Endothelial cell of umbilical vein (primary cell): ENCODE measurements around the gene OR10W1. TPM values are rescaled to one million over a fixed set of nuclear protein-coding genes. Genes with fewer than 3 reads are reported as not detected.

Source experiments
- BruUV-seq: library from RNA; stranded (reverse); fragments of 400-500 nt; replicated peaks from 2 replicates; lab custom pipeline; 2021; lab: Mats Ljungman, UMichigan
- CTCF ChIA-PET: fragments of 300-600, 350-600 bp; sonication (Branson Sonifier 250); formaldehyde crosslinking; loops from one replicate; lab custom pipeline; 2021; ENCODE audit warnings: antibody characterized with exemption, inconsistent platforms; lab: Charles Lee
- POLR2A ChIA-PET: fragments of 300-600, 350-600 bp; sonication (Branson Sonifier 250); formaldehyde crosslinking; loops from one replicate; lab custom pipeline; 2021; ENCODE audit warnings: antibody characterized with exemption, inconsistent platforms; lab: Charles Lee
- DNase-seq: peaks from one replicate; pipeline ENCODE4 v3.0.0-alpha.2; 2011; ENCODE audit warnings: low read depth, low spot score
- FAIRE-seq: peaks from 2 replicates; lab custom pipeline; 2011; peaks lifted over from hg19 to GRCh38; lab: Jason Lieb, UNC
- H2AFZ ChIP-seq: 2 replicates; pipeline ENCODE4 v1.6.0; 2012; ENCODE audit warnings: low read depth, low read length, control low read depth, inconsistent platforms
- H3K27ac ChIP-seq: 2 replicates; pipeline ENCODE4 v1.5.1; 2011; ENCODE audit warnings: low read depth, mild to moderate bottlenecking, control low read depth, low read length, moderate library complexity; ENCODE audit not compliant: insufficient read depth
- H3K27me3 ChIP-seq, 2 experiments: 2 replicates each; pipeline versions ENCODE4 v1.6.0 to v1.6.1; 2011; ENCODE audit warnings: low read length in 2 of 2, mixed read lengths in 1 of 2; ENCODE audit not compliant: control insufficient read depth in 2 of 2, insufficient read depth in 2 of 2
- H3K36me3 ChIP-seq, 2 experiments: 2 replicates in 1 of 2; 3 replicates in 1 of 2; pipeline ENCODE4 v1.5.1; 2011; ENCODE audit warnings: low read length in 2 of 2, mild to moderate bottlenecking in 1 of 2, moderate library complexity in 1 of 2; ENCODE audit not compliant: control insufficient read depth in 2 of 2, insufficient read depth in 2 of 2; ENCODE audit errors: extremely low read depth in 1 of 2
- H3K4me1 ChIP-seq: 3 replicates; pipeline ENCODE4 v1.5.1; 2011; ENCODE audit warnings: mild to moderate bottlenecking, low read length; ENCODE audit not compliant: control insufficient read depth, insufficient read depth; ENCODE audit errors: extremely low read depth
- H3K4me2 ChIP-seq: 2 replicates; pipeline ENCODE4 v1.6.1; 2011; ENCODE audit warnings: low read length, control low read depth, mixed read lengths; ENCODE audit not compliant: insufficient read depth
- H3K4me3 ChIP-seq, 3 experiments: fragments of 200-600 bp in 1 of 3; sonication (generic), shearing (Covaris generic) in 1 of 3; replicated peaks in 1 of 3; 2 replicates each; pipeline ENCODE4 v1.5.1; 2011 to 2016; ENCODE audit warnings: control low read depth in 3 of 3, low read length in 3 of 3, mild to moderate bottlenecking in 2 of 3, inconsistent platforms in 1 of 3, low read depth in 1 of 3, moderate library complexity in 1 of 3; ENCODE audit not compliant: insufficient read depth in 1 of 3
- H3K79me2 ChIP-seq: 2 replicates; pipeline ENCODE4 v1.6.0; 2012; ENCODE audit warnings: low read length, inconsistent platforms; ENCODE audit not compliant: control insufficient read depth, insufficient read depth
- H3K9ac ChIP-seq: replicated peaks from 2 replicates; pipeline ENCODE3; 2011; ENCODE audit warnings: low read length, control low read depth; ENCODE audit not compliant: insufficient read depth; ENCODE audit errors: extremely low read depth
- H3K9me1 ChIP-seq: replicated peaks from 3 replicates; pipeline ENCODE4 v1.6.0; 2011; ENCODE audit warnings: mild to moderate bottlenecking, low read length; ENCODE audit not compliant: control insufficient read depth, insufficient read depth; ENCODE audit errors: extremely low read depth
- H3K9me3 ChIP-seq: replicated peaks from 2 replicates; pipeline ENCODE4 v1.5.1; 2012; ENCODE audit warnings: low read length, inconsistent platforms; ENCODE audit not compliant: control insufficient read depth, insufficient read depth
- H4K20me1 ChIP-seq: replicated peaks from 2 replicates; pipeline ENCODE3; 2011; ENCODE audit warnings: mild to moderate bottlenecking, low read length; ENCODE audit not compliant: control insufficient read depth, insufficient read depth; ENCODE audit errors: extremely low read depth
- EZH2 ChIP-seq: IDR thresholded peaks from 2 replicates; pipeline ENCODE4 v1.6.1; 2012; ENCODE audit warnings: borderline replicate concordance, low read depth, mild to moderate bottlenecking, moderate library complexity, low read length, inconsistent platforms; ENCODE audit not compliant: severe bottlenecking
- FOS ChIP-seq: IDR thresholded peaks from 2 replicates; pipeline ENCODE4 v1.6.1; 2011; ENCODE audit warnings: mild to moderate bottlenecking, low read length, moderate library complexity, borderline replicate concordance; ENCODE audit not compliant: insufficient read depth
- GATA2 ChIP-seq: IDR thresholded peaks from 2 replicates; pipeline ENCODE4 v1.7.0; 2011; ENCODE audit warnings: low read depth, mild to moderate bottlenecking, moderate library complexity, mixed read lengths, low read length; ENCODE audit not compliant: insufficient read length, insufficient read depth
- JUN ChIP-seq: IDR thresholded peaks from 2 replicates; pipeline ENCODE4 v1.6.1; 2011; ENCODE audit warnings: borderline replicate concordance, low read depth; ENCODE audit not compliant: insufficient read length, insufficient read depth
- MYC ChIP-seq: IDR thresholded peaks from one replicate; pipeline ENCODE4 v1.6.1; 2011; ENCODE audit warnings: mild to moderate bottlenecking, low read depth, low read length
- POLR2A ChIP-seq: IDR thresholded peaks from 2 replicates; pipeline ENCODE4 v1.6.1; 2012; ENCODE audit warnings: low read depth, mild to moderate bottlenecking, control low read depth, low read length
- POLR2AphosphoS5 ChIP-seq: IDR thresholded peaks from 2 replicates; pipeline ENCODE4 v1.6.1; 2012; ENCODE audit warnings: low read depth, mild to moderate bottlenecking, control low read depth, low read length, moderate library complexity; ENCODE audit not compliant: insufficient read depth
- dilution Hi-C: fragments of 300-500 bp; cut with MboI; formaldehyde crosslinking; loops from one replicate; pipeline ENCODE4 v1.15.0; 2019; ENCODE audit warnings: low sequenced_read_pairs; ENCODE audit not compliant: extremely low pct_ligation_motif_present
- intact Hi-C: fragments of 100-400 bp; cut with micrococcal nuclease; formaldehyde crosslinking; loops from one replicate; pipeline ENCODE4 v1.10.0; 2022
- polyA plus RNA-seq, 4 experiments: library from polyadenylated mRNA; depleted of rRNA in 3 of 4; stranded (reverse) in 3 of 4; unstranded in 1 of 4; fragments of >200 nt; gene quantifications; 2 replicates each; pipeline versions ENCODE4 v1.2.1 to v1.2.3, GENCODE V29; 2011 to 2012; ENCODE audit warnings: missing spikeins in 1 of 4
- total RNA-seq: library from RNA; stranded (reverse); gene quantifications from 2 replicates; pipeline ENCODE4 v1.2.3, GENCODE V29; 2021
- TF ChIP-seq, protein P1 (sequence below), 2 donors: IDR thresholded peaks; 1 replicate in 1 of 2; 2 replicates in 1 of 2; pipeline ENCODE4 v1.5.1; 2011; ENCODE audit warnings: low read length in 2 of 2, mild to moderate bottlenecking in 2 of 2, moderate library complexity in 2 of 2, control low read depth in 1 of 2, inconsistent platforms in 1 of 2, low read depth in 1 of 2; ENCODE audit not compliant: insufficient read depth in 1 of 2; ENCODE audit errors: extremely low read depth in 1 of 2
- TF ChIP-seq, protein P2 (sequence below): IDR thresholded peaks from 2 replicates; pipeline ENCODE4 v1.6.1; 2011; ENCODE audit not compliant: insufficient read depth, insufficient read length

OR10W1 gene
- total and polyA plus RNA-seq, 2 donors (not counting 3 experiments of a cell fraction or from before 2014, with no cell fraction given), result not detected

DNA sequence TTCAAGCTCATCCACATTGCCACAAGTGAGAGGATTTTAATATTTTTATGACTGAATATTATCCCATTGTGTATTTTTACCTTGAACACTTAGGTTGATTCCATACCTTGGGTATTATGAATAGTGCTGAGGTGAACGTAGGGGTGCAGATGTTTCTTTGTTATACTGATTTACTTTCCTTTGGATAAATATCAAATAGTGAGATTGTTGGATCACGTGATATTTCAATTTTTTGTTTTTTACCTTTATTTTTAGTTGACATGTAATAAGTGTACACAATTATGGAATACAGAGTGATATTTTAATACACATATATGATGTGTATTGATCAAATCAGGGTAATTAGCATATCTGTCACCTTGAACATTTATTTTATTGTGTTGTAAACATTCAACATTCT is 8.1 kb downstream of the OR10W1 start:
- H3K4me3 ChIP-seq, result no peak overlapping the region
- no peak for TF ChIP-seq GATA2
- TF ChIP-seq EZH2, result no peak
- TF ChIP-seq, protein P1, sequence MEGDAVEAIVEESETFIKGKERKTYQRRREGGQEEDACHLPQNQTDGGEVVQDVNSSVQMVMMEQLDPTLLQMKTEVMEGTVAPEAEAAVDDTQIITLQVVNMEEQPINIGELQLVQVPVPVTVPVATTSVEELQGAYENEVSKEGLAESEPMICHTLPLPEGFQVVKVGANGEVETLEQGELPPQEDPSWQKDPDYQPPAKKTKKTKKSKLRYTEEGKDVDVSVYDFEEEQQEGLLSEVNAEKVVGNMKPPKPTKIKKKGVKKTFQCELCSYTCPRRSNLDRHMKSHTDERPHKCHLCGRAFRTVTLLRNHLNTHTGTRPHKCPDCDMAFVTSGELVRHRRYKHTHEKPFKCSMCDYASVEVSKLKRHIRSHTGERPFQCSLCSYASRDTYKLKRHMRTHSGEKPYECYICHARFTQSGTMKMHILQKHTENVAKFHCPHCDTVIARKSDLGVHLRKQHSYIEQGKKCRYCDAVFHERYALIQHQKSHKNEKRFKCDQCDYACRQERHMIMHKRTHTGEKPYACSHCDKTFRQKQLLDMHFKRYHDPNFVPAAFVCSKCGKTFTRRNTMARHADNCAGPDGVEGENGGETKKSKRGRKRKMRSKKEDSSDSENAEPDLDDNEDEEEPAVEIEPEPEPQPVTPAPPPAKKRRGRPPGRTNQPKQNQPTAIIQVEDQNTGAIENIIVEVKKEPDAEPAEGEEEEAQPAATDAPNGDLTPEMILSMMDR (IDR thresholded peaks at IDR 0.05; ENCODE audit: extremely low read depth in 1 of 2, insufficient read depth in 1 of 2, low read depth in 1 of 2, low read length in 2 of 2), result no peak
- TF ChIP-seq, protein P2, sequence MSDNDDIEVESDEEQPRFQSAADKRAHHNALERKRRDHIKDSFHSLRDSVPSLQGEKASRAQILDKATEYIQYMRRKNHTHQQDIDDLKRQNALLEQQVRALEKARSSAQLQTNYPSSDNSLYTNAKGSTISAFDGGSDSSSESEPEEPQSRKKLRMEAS, result no peak
- no peak for TF ChIP-seq POLR2A
- no peak for TF ChIP-seq MYC
- no peak for TF ChIP-seq POLR2AphosphoS5
- TF ChIP-seq FOS, result no peak
- TF ChIP-seq JUN, result no peak

More for the DNA sequence above, 8.1 kb downstream of the OR10W1 start:
- Histone ChIP-seq H3K9me3 (no peaks in the 10 kb centered on the region), H3K27ac (no peak overlapping the region), H3K9me1 (no peaks in the 10 kb centered on the region), H3K4me1 (no peaks in the 10 kb centered on the region), H2AFZ (no peak overlapping the region), H3K79me2 (no peaks in the 10 kb centered on the region), H3K9ac (no peak overlapping the region), H4K20me1 (no peaks in the 10 kb centered on the region), H3K36me3 (no peaks in the 10 kb centered on the region), H3K4me2 (no peak overlapping the region), H3K27me3 (no peaks in the 10 kb centered on the region)
- BruUV-seq, result no TSS peak
- CTCF ChIA-PET, result interaction anchor here (0.7 kb wide), 1 partner anchor 33 kb away, joined by 3 read pairs; no protein-coding TSS in a partner anchor
- FAIRE-seq (no peak), DNase-seq (no peak)
- intact Hi-C loops (no loop called here), dilution Hi-C loops (no loop called here)
- POLR2A ChIA-PET, result no interaction called here
